NCI-H226 (cell line): ENCODE results near the gene EIF2A.
"Not testable (repeated sequence)": the region's sequence is repeated elsewhere in the genome, so short reads cannot be mapped to it uniquely, and the experiment has no call there.

Experiments used
- DNase-seq: peaks from one replicate; pipeline ENCODE4 v3.0.0-alpha.2; 2015

EIF2A gene

DNA sequence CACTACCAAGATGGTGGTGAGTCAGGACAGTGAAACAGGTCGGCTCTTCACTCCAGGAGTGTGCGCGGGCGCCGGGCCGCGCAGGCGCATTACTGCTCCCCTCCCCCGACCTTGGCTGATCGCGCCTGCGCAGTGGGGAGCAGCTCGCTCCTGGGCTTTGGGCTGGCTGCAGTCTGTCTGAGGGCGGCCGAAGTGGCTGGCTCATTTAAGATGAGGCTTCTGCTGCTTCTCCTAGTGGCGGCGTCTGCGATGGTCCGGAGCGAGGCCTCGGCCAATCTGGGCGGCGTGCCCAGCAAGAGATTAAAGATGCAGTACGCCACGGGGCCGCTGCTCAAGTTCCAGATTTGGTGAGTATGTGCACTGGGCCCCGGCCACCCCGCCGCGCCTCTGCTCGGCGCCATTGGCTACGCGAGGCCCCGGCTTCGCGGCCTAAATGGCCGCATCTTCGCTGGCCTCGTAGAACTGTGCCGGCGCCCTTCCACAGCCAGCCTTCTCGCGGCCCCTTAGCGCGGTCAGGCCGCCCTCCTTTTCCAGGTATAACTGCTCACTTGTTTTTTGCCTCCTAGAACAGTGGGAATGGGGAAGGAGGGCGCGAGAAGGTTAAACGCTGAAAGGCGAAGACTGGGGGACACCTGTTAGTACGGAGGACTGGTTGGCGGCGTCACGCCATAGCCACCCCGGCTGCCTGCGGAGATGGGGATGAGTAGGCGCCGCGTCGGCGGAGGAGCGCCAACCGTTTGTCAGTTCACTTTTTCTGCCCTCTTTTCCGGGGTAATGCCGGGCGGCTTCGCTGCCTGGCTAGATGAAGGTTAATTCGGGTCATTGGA is 56.8 kb downstream of the EIF2A start, which contains the start of gene SELENOT:
Gene SELENOT, plus strand, starts transcription at position 169 of the 827 bp plus-strand sequence. Its CDS starts 42 bp downstream, at position 211.
- peak; percentile 90 for DNase-seq

DNA sequence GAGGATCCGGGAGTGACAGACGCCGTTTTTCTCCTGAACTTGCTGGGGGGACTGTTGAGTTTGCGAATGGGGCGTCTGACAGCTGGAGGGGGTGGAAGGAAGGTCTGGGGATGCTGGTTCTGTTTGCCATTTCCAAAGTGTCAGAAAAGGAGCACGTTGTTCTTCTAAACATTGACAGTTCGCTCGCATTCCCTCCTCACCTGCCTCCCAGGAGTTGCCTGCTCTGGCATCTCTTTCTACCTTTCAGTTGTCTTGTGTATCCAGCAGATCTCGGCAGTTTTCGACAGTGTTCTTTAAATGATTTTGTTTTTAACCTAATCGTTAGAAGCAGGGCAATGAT is 57.4 kb downstream of the EIF2A start:
- DNase-seq: no peak

DNA sequence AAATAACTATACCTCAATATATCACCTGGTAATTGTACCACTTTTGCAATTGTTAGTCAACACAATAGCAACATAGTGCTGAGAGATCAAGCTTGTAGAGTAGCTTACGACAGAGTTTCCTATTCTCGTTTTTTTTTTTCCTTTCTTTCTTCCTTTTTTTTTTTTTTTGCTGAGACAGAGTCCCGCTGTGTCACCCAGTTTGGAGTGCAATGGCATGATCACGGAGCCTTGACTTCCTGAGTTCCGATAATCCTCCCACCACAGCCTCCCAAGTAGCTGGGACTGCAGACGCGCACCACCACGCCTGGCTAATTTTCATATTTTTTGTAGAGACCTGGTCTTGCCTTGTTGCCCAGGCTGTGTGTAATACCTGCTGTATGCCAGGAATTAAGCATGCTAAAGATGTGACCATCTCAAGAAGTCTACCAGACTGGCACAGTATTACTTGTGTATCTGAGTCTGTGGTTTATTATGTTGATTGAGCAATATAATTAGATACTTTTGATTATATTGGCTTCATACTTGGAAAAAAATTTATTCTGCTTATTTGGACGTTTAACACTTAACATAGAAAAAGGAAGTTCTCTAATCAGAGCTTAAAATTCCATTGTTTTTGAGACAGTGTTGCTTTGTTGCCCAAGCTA is 59.5 kb downstream of the EIF2A start:
- no peak for DNase-seq

DNA sequence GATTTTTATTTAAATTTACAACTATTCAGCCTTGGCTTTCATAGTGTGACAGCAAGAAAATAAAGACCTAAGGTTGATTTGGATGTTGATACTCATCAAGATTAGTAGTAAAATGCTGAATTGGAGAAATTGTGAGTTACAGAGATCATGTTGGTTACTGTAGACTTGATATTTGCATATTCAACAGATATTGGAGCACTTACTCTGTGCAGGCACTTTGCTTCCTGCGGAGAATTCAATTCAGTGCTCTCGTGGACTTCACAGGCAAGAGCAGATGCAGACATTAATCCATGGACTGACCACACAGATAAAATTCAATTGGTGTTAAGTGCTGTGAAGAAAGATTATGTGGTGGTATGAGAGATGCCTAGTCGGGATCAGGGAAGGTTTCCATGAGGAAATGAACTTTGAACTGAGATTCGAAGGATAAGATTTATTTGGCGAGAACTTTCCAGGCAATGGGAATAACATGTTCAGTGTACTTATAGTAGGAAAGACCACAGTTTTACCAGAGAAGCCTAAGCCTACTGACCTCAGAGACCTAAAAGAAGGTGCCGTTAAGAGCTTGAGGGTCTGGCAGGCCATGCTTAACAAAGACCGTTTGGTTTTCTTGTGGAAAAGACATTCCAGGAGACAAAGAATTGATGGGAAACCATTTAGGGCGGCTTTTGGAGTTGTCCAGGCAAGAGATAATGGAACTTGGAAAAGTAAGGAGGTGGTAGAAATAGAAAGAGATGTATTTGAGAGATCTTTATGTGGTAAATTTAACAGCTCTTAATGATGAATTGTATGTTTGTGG is 60.9 kb downstream of the EIF2A start:
- no peak for DNase-seq

DNA sequence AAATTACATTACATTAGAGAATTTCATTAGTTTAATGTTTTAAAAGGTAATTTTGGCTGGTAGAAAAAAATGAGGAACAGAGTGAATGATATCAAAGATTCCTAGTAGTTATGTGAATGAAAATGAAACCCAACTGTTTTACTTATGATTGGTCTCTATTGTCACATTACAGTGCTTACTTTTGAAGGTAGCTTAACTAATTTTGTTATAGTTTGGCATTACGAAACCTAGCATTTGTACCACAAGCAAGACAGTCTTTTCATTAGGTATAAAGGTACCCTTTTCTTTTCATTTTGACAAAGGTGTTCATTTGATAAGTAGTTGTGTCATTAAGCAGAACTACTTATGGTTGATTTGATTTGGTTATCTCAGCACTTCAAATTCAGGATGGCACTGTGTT is 63.4 kb downstream of the EIF2A start:
- DNase-seq: no peak

DNA sequence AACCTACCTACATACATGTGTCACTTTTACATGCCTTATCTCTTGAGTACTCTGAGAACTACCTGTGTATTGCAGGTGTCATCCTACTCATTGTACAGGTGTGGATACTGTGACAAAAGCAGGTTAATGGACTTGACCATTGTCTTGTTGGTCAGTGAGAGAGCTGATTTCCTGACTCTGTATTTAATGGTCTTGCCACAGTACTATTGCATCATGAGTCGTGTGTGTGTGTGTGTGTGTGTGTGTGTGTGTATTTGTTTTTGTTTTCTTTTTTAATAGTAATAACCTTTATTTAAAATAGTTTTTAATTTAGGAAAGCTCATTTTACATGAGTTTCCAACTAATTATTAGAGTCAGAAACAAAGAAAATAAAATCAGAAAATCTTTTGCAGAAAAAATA is 64.2 kb downstream of the EIF2A start:
- no peak for DNase-seq

DNA sequence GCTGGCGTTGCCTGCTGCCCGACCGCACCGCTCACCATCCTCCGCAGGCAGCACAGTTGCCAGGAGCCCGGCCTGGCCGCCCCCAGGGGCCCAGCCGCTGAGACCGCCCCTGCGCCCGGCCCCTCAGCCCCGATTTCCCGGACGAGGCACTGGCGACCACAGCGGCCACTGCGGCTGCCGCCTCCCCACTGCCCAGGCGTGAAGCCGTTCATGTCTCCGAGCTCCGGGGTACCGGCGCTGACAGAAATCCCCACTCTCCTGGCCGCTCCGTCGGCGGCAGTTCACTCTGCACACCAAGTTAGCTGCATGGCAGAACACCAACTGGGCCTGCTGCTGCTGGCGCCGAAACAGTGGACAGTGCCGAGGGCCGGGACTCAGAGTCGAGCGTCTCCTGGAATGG is 65.1 kb downstream of the EIF2A start:
- DNase-seq: no peak

DNA sequence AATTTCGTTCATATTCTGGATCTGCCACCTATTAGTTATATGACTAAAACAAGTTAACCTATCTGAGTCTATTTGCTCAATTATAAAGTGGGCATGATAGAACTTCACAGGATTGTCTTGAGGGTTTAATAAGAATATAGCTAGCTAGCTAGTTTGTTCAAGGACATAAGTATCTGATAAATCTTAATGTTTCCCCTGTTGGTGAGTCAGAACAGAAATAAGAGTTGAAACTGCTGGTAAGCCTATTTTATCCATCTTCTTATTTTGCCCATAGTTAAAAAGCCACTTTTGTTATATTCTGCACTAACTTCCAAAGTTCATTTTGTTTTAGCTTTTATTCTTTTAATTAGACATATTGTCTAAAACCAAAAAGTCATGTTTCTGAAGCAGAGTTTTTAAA is 65.9 kb downstream of the EIF2A start:
- DNase-seq: no peak

DNA sequence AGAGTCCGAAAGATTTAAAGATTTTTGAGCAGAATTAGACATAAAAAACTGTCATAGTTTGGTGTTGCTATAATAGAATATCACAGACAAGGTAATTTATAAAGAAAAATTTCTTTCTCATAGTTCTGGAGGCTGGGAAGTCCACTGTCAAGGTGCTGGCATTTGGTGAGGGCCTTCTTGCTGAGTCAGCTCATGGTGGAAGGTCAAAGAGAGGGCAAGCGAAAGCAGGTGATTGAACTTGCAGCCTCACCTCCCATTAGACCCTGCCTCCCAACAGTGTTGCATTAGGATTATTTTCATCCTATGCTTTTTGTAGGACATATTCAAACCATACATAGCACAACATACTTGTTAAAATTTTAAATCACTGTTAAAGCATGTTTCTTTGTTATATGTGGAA is 66.4 kb downstream of the EIF2A start:
- DNase-seq: no peak

DNA sequence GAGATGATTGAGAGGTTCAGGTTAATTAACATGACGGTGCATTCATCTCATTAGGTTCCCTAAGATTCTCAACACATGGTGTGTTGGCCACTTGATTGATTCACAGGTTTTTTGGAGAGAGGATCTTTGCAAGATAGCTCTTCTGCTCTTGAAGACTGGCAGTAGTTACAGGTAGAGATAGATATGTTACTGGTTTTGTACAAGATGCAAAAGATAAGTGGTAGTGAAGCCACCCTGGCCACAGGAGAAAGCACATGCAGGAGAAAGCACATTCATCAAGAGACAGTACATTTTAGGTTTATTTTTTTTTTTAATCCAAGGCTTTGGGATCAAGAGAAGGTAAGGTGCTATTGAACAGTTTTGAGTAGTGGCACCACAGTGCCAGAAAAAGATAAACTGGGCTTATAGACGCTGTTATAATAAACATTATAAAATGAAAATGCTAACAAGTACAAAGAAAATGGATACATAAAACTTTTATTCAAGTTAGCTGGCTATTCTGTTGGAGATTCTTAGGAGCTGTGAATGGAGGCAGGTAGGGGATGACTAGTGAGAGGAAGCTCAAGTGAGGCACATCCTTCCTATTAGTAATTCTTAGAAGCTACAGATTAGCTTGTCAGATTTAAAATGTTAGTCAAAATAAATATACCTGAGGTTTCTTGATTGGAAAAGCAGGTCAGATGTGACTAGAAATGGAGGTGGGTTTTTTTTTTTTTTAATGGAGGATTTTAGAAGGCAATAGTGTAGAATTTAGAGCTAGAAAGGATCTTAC is 67.3 kb downstream of the EIF2A start:
- no peak for DNase-seq

DNA sequence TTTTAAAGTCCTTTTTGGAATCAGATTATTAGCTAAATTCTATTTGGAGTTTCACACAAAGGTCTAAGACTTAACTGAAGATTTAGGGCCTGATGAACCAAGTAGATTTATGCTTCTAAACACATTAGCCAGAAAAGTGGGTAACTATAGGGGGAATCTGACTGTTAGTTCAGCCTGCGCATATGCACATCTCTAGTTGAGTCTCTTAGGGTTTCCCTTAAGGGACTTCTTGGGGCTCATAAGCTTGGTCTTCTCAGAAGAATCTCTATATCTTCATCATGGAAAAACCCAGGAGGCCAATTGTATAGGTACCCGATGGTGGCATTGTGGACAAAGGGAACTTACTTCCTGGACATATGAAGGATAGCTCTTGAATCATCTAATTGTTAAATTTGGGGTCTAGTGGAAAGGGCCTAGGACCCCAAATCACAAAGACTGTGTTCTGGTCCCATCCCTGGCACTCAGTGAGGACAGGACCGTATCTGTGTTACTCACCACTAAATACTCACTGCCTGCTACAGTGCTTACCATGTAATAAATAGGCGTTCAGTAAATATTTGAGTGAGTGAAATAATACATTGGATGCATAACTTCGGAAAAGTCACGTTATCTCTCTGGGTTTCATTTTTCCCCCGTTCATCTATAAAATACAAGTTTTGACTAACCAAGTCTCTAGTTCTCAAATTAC is 73.6 kb downstream of the EIF2A start:
- no peak for DNase-seq

DNA sequence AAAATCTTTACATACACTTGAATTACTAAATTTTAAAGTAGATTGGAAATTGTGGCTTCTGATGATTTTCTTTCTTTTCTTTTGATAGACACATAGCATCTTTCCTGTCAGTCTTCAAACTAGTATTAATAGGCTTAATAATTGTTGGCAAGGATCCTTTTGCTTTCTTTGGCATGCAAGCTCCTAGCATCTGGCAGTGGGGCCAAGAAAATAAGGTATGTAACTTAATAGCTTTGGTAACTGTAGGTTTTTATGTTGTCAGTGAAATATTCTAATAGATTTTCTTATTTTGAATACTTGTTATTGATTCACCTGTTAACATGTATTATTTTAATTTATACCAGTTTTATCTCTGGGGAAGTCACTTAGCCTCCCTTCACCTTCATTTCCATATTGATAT is 76.4 kb downstream of the EIF2A start:
- DNase-seq: not testable (repeated sequence)

DNA sequence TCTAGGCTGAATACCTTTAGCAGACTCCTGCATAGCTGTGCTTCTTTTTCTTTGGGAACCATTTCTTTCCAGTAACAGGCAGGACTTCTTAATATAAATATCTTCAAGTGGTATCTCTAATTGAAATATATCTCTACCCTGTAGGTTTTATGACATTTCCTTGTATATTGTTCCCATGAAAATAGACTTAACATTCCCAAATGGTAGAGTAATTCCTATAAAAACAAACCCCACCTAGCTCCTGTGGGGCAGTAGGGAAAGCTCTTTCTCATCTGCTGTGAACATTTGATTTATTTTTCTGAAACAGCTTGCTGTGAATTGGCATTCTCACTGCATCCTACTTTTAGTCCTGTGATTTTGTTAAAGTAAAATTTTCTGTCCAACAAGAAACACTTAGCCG is 77.4 kb downstream of the EIF2A start:
- no peak for DNase-seq

DNA sequence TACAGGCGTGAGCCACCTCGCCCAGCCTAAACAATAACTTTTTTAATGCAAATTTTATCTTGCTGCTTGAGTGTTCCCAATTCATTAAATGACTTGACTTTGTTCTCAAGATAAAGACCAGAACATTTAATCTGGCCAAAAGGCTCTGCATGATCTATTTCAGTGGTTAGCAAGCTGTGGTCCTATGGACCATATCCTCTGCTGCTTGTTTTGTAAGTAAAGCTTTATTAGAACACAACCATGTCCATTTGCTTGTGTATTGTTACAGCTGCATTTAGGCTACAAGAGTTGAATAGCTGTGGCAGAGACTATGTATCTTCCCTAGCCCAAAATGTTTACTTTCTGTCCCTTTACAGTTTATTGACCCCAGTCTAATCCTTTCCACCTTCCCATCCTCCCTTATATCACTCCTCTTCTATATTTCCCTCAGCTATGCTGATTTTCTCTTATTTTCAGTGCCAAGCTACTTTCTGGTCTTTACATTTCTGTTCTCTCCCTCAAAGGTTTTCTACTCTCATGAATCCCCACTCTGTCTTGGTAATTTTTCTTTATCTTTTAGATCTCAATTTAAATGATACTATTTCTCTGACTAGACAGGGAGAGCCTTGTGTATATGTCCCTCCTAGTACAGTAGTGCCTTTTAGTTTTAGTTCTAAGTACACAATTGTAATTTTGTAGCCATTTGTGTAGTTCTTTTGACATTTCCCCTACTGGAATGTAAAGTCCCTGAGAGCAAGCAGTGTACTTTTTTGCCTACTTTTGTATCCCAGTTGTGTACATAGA is 79.8 kb downstream of the EIF2A start:
- no peak for DNase-seq

DNA sequence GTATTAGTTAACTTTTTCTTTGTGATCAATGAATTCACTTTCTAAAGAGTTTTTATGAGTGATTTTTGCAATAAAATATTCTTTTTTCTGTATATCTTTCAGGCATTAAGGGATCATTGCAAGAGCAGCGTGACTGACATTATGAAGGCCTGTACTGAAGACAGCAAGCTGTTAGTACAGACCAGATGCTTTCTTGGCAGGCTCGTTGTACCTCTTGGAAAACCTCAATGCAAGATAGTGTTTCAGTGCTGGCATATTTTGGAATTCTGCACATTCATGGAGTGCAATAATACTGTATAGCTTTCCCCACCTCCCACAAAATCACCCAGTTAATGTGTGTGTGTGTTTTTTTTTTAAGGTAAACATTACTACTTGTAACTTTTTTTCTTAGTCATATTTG is 81.0 kb downstream of the EIF2A start:
- DNase-seq: no peak

DNA sequence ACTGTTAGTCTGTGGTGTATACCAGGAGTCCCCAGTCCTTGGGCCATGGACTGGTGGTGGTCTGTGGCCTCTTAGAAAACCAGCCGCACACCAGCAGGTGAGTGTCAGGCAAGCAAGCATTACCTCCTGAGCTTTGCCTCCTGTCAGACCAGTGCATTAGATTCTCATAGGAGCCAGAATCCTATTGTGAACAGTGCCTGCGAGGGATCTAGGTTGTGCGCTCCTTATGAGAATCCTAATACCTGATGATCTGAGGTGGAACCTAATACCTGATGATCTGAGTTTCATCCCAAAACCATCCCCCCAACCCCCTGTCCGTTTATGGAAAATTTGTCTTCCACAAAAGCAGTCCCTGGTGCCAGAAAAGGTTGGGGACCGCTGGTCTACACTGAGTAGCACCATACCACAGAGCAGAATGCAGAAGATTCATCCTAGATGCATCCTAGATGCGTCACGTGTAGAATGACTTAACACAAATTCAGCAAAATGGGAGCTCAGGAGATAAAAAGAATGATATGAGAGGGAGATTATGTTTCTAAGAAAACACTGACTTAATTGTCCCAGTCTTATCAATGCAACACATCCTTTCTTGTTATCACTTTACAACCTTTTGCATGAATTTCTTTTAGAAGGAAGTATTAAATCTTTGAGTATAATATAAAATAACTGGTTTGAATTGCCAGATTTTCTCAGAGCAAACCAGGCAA is 85.1 kb downstream of the EIF2A start:
- no peak for DNase-seq

DNA sequence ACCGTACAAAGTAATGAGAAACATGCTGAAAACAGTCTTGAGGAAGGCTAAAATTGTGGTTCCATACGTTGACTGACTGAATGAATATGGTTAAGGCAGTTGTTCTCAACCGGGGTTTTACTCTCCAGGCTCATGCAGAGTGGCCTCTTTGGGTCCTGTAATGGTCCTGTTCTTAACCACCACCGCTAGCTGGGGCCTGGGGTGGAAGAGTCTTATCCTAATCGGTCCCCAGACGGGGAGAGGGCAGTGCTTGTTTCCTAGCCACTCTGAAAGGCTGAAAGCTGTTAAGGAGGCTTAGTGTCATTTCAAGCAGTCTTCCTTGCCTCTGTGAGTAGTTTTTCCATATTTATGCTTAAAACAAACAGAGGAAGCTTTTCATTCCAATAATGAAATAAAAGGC is 88.5 kb downstream of the EIF2A start:
- no peak for DNase-seq

DNA sequence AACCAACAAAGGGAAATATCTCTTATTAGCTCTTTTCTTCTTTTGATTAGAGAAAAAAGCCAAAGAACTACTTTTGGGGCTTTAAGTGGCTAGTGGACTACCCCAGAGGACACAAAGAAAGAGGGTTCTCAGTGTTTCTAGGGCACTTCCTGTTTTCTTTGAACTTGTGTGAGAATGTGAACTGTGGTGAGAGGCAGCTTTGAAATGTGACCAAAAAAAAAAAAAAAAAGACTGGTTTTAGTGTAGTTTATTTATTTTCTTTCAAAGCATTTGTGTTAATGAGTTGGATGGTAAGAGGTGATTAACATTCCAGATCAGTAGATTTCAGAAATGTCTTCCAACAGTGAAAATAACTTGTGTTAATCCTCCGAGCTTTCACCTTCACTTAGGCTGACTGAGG is 88.9 kb downstream of the EIF2A start:
- no peak for DNase-seq
